G401.6 (cell line): ENCODE results near the gene NLK.
"Not testable (repeated sequence)": the region's sequence is repeated elsewhere in the genome, so short reads cannot be mapped to it uniquely, and the experiment has no call there.

ENCODE experiments used
- FAIRE-seq: peaks from 2 replicates; lab custom pipeline; 2012; peaks lifted over from hg19 to GRCh38; lab: Jason Lieb, UNC

NLK gene

GRCh38 chr17:28159004-28159403 is 116.5 kb downstream of the NLK start:
- FAIRE-seq, result no peak

- no peak for FAIRE-seq
Measured at GRCh38 chr17:28159924-28160323, 117.4 kb downstream of the NLK start.

GRCh38 chr17:28160610-28161009 is 118.1 kb downstream of the NLK start:
- FAIRE-seq, result no peak

- no peak for FAIRE-seq
Measured at GRCh38 chr17:28161311-28161710, 118.8 kb downstream of the NLK start.

- no peak for FAIRE-seq
Measured at GRCh38 chr17:28166478-28166877, 124.0 kb downstream of the NLK start.

- FAIRE-seq, result no peak
Measured at GRCh38 chr17:28169621-28170349, 127.3 kb downstream of the NLK start.

- no peak for FAIRE-seq
Measured at GRCh38 chr17:28170771-28171170, 128.3 kb downstream of the NLK start.

GRCh38 chr17:28173031-28173561 is 130.6 kb downstream of the NLK start:
- FAIRE-seq, result no peak

GRCh38 chr17:28173801-28174200 is 131.3 kb downstream of the NLK start:
- FAIRE-seq, result no peak

GRCh38 chr17:28174352-28175046 is 132.0 kb downstream of the NLK start:
- FAIRE-seq, result no peak

- no peak for FAIRE-seq
Measured at GRCh38 chr17:28177351-28177750, 134.9 kb downstream of the NLK start.

- FAIRE-seq, result no peak
Measured at GRCh38 chr17:28178800-28179199, 136.3 kb downstream of the NLK start.

- no peak for FAIRE-seq
Measured at GRCh38 chr17:28180449-28180848, 138.0 kb downstream of the NLK start.

GRCh38 chr17:28181568-28181967 is 139.1 kb downstream of the NLK start:
- FAIRE-seq, result no peak

GRCh38 chr17:28182559-28182958 is 140.1 kb downstream of the NLK start:
- FAIRE-seq, result no peak

GRCh38 chr17:28185658-28186057 is 143.2 kb downstream of the NLK start:
- no peak for FAIRE-seq

- not testable (repeated sequence) for FAIRE-seq
Measured at GRCh38 chr17:28186472-28186871, 144.0 kb downstream of the NLK start.

- FAIRE-seq, result no peak
Measured at GRCh38 chr17:28187931-28188330, 145.5 kb downstream of the NLK start.

- no peak for FAIRE-seq
Measured at GRCh38 chr17:28188841-28189263, 146.4 kb downstream of the NLK start.

GRCh38 chr17:28189667-28190066 is 147.2 kb downstream of the NLK start:
- no peak for FAIRE-seq

- FAIRE-seq, result no peak
Measured at GRCh38 chr17:28191018-28191417, 148.5 kb downstream of the NLK start.

GRCh38 chr17:28193241-28193640 is 150.8 kb downstream of the NLK start:
- no peak for FAIRE-seq

- FAIRE-seq, result no peak
Measured at GRCh38 chr17:28194382-28194781, 151.9 kb downstream of the NLK start.

GRCh38 chr17:28196636-28197035 is 154.2 kb downstream of the NLK start:
- no peak for FAIRE-seq
